ENCODE results near the gene SLC38A9.

DNA sequence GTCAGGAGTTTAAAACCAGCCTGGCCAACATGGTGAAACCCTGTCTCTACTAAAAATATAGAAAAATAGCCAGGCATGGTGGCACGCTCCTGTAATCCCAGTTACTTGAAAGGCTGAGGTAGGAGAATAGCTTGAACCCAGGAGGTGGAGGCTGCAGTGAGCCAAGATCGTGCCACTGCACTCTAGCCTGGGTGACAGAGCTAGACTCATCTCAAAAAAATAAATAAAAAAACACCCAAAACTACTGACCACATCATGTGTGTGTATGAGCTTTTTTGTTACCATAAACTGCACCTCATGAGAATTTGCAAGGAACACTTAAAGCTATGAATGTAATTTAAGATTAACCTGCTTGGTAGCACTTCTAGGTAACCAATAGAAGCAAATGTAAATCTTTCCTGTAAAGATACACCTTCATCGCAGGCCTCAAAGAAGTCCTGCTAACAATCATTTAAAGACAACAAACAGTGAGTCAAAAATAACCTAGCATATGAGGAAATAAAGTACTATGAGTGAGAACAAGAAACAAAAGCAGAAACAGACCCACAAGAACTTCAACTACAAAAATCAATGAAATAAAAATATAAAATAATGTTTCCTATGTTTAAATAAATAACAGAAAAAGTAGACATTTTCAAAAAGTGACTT, 13.0 kb downstream of the SLC38A9 start:
- TF ChIP-seq, protein P1, sequence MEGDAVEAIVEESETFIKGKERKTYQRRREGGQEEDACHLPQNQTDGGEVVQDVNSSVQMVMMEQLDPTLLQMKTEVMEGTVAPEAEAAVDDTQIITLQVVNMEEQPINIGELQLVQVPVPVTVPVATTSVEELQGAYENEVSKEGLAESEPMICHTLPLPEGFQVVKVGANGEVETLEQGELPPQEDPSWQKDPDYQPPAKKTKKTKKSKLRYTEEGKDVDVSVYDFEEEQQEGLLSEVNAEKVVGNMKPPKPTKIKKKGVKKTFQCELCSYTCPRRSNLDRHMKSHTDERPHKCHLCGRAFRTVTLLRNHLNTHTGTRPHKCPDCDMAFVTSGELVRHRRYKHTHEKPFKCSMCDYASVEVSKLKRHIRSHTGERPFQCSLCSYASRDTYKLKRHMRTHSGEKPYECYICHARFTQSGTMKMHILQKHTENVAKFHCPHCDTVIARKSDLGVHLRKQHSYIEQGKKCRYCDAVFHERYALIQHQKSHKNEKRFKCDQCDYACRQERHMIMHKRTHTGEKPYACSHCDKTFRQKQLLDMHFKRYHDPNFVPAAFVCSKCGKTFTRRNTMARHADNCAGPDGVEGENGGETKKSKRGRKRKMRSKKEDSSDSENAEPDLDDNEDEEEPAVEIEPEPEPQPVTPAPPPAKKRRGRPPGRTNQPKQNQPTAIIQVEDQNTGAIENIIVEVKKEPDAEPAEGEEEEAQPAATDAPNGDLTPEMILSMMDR (IDR thresholded peaks at IDR 0.05; ENCODE audit: low read depth, low read length): no peak
- TF ChIP-seq POLR2A (IDR thresholded peaks at IDR 0.05; ENCODE audit: extremely low read depth, insufficient read length): no peak

Data from NB4 (cell line).